GM23338 (cell line): Measurements from ENCODE around the gene CACNA1S. TPM values are rescaled to one million over a fixed set of nuclear protein-coding genes. Genes with fewer than 3 reads are reported as not detected.

ENCODE experiments used
- ATAC-seq: fragments of 200-7000 bp; cut with Tn5 transposase; 3 replicates; pipeline ENCODE4 v1.9.1; 2020
- DNase-seq: peaks from one replicate; pipeline ENCODE4 v3.0.0-alpha.2; 2015; ENCODE audit warnings: low spot score
- H2AFZ ChIP-seq: fragments of 200-600 bp; sonication (generic); 2 replicates; pipeline ENCODE4 v1.8.0; 2016; ENCODE audit warnings: antibody characterized with exemption, mild to moderate bottlenecking, moderate library complexity
- H3F3A ChIP-seq: fragments of 200-600 bp; sonication (generic); replicated peaks from 2 replicates; pipeline ENCODE4 v1.8.0; 2017; ENCODE audit warnings: antibody characterized with exemption, mixed run types, low read depth
- H3K27ac ChIP-seq: fragments of 200-600 bp; sonication (generic); 2 replicates; pipeline ENCODE4 v1.6.1; 2016; ENCODE audit warnings: low read depth
- H3K27me3 ChIP-seq: fragments of 200-600 bp; sonication (generic); 2 replicates; pipeline ENCODE4 v1.8.0; 2016; ENCODE audit warnings: mild to moderate bottlenecking, mixed run types, moderate library complexity; ENCODE audit not compliant: insufficient read depth
- H3K36me3 ChIP-seq: fragments of 200-600 bp; sonication (generic); 2 replicates; pipeline ENCODE4 v1.8.0; 2016; ENCODE audit warnings: mild to moderate bottlenecking; ENCODE audit not compliant: insufficient read depth
- H3K4me1 ChIP-seq: fragments of 200-600 bp; sonication (generic); 2 replicates; pipeline ENCODE4 v1.8.0; 2016; ENCODE audit warnings: mild to moderate bottlenecking, moderate library complexity; ENCODE audit not compliant: insufficient read depth
- H3K4me2 ChIP-seq: fragments of 200-600 bp; sonication (generic); 2 replicates; pipeline ENCODE4 v1.7.1; 2017; ENCODE audit warnings: mixed run types
- H3K4me3 ChIP-seq: fragments of 200-600 bp; sonication (generic); 2 replicates; pipeline ENCODE4 v1.6.1; 2016; ENCODE audit warnings: mixed run types
- H3K79me2 ChIP-seq: fragments of 200-600 bp; sonication (generic); replicated peaks from 2 replicates; pipeline ENCODE4 v1.8.0; 2017; ENCODE audit warnings: mild to moderate bottlenecking; ENCODE audit not compliant: insufficient read depth
- H3K9me2 ChIP-seq: fragments of 200-600 bp; sonication (generic); 2 replicates; pipeline ENCODE4 v1.8.0; 2017; ENCODE audit not compliant: insufficient read depth
- H4K20me1 ChIP-seq: fragments of 200-600 bp; sonication (generic); replicated peaks from 2 replicates; pipeline ENCODE4 v1.8.0; 2017; ENCODE audit warnings: mild to moderate bottlenecking; ENCODE audit not compliant: insufficient read depth
- H3K27ac Mint-ChIP-seq: 2 replicates; pipeline ENCODE4 v1.8.0; 2020; ENCODE audit warnings: inconsistent platforms, mild to moderate bottlenecking, moderate library complexity, mixed read lengths
- H3K27me3 Mint-ChIP-seq: 3 replicates; pipeline ENCODE4 v1.8.0; 2022; ENCODE audit warnings: low read depth, mild to moderate bottlenecking, moderate library complexity, mixed read lengths, inconsistent platforms; ENCODE audit not compliant: insufficient read depth, poor library complexity
- H3K36me3 Mint-ChIP-seq: 3 replicates; pipeline ENCODE4 v1.8.0; 2021; ENCODE audit warnings: low read depth, mild to moderate bottlenecking, inconsistent platforms, moderate library complexity, mixed read lengths
- H3K4me1 Mint-ChIP-seq: 3 replicates; pipeline ENCODE4 v1.8.0; 2020; ENCODE audit warnings: mild to moderate bottlenecking, inconsistent platforms, mixed read lengths
- H3K4me3 Mint-ChIP-seq: 3 replicates; pipeline ENCODE4 v1.8.0; 2021; ENCODE audit warnings: moderate library complexity, mild to moderate bottlenecking, inconsistent platforms, mixed read lengths
- H3K9me3 Mint-ChIP-seq: 3 replicates; pipeline ENCODE4 v1.8.0; 2020; ENCODE audit warnings: moderate library complexity, mild to moderate bottlenecking, inconsistent platforms, mixed read lengths
- CREB1 ChIP-seq: fragments of 250-450 bp; sonication (Bioruptor Pico); IDR thresholded peaks from 2 replicates; pipeline ENCODE4 v1.5.0; 2020; ENCODE audit warnings: low read depth, mild to moderate bottlenecking, moderate library complexity
- CTCF ChIP-seq, 2 experiments: fragments of 200-600 bp in 1 of 2; sonication (generic) in 1 of 2; conservative IDR thresholded peaks; 2 replicates each; pipeline versions ENCODE4 v1.5.1 to v1.6.1; 2016 to 2017; ENCODE audit warnings: antibody characterized with exemption in 2 of 2, low read depth in 2 of 2, mild to moderate bottlenecking in 2 of 2, moderate library complexity in 1 of 2
- EZH2 ChIP-seq: fragments of 200-600 bp; sonication (generic); IDR thresholded peaks from one replicate; pipeline ENCODE4 v1.8.0; 2017; ENCODE audit warnings: antibody characterized with exemption, mild to moderate bottlenecking, low read depth; ENCODE audit not compliant: unreplicated experiment
- EZH2phosphoT487 ChIP-seq: fragments of 200-600 bp; sonication (generic); IDR thresholded peaks from one replicate; pipeline ENCODE4 v1.8.1; 2018; ENCODE audit warnings: antibody characterized with exemption; ENCODE audit not compliant: unreplicated experiment
- JUNB ChIP-seq: IDR thresholded peaks from one replicate; pipeline ENCODE4 v1.6.1; 2016; ENCODE audit warnings: antibody characterized with exemption; ENCODE audit not compliant: unreplicated experiment
- NANOG ChIP-seq: IDR thresholded peaks from 2 replicates; pipeline ENCODE4 v1.6.1; 2016; ENCODE audit warnings: antibody characterized with exemption, borderline replicate concordance
- POLR2AphosphoS5 ChIP-seq: IDR thresholded peaks from 2 replicates; pipeline ENCODE4 v1.6.1; 2016; ENCODE audit warnings: antibody characterized with exemption, low read depth
- REST ChIP-seq: IDR thresholded peaks from one replicate; pipeline ENCODE4 v1.6.1; 2018; ENCODE audit warnings: antibody characterized with exemption; ENCODE audit not compliant: unreplicated experiment
- STAT1 ChIP-seq: IDR thresholded peaks from one replicate; pipeline ENCODE4 v1.6.1; 2016; ENCODE audit warnings: antibody characterized with exemption; ENCODE audit not compliant: unreplicated experiment
- ZNF114 ChIP-seq: fragments of 250-450 bp; sonication (Bioruptor Pico); IDR thresholded peaks from 2 replicates; pipeline ENCODE4 v1.5.0; 2020; ENCODE audit warnings: mild to moderate bottlenecking, moderate library complexity
- ZNF331 ChIP-seq: fragments of 250-450 bp; sonication (Bioruptor Pico); IDR thresholded peaks from 2 replicates; pipeline ENCODE4 v1.5.0; 2020; ENCODE audit warnings: low read depth, mild to moderate bottlenecking, moderate library complexity
- polyA plus RNA-seq: library from polyadenylated mRNA; unstranded; fragments of >200 nt; fragmentation: Nextera tagmentation; extraction: Ambion mirVana; gene quantifications from 2 replicates; pipeline ENCODE4 v1.2.1, GENCODE V29; 2016
- total RNA-seq: library from RNA; depleted of rRNA; stranded (reverse); fragments of >200 nt; shearing (Covaris generic); gene quantifications from 2 replicates; pipeline ENCODE4 v1.2.3, GENCODE V29; 2014
- TF ChIP-seq, protein P1 (sequence below): fragments of 250-450 bp; sonication (Bioruptor Pico); IDR thresholded peaks from 2 replicates; pipeline ENCODE4 v1.5.0; 2020; ENCODE audit warnings: mild to moderate bottlenecking, moderate library complexity
- TF ChIP-seq, protein P2 (sequence below): IDR thresholded peaks from 2 replicates; pipeline ENCODE4 v1.6.1; 2016; ENCODE audit warnings: antibody characterized with exemption

Gene CACNA1S
- total and polyA plus RNA-seq, 2 experiments from 2014 or later: 0.03 TPM; not detected in 1

DNA sequence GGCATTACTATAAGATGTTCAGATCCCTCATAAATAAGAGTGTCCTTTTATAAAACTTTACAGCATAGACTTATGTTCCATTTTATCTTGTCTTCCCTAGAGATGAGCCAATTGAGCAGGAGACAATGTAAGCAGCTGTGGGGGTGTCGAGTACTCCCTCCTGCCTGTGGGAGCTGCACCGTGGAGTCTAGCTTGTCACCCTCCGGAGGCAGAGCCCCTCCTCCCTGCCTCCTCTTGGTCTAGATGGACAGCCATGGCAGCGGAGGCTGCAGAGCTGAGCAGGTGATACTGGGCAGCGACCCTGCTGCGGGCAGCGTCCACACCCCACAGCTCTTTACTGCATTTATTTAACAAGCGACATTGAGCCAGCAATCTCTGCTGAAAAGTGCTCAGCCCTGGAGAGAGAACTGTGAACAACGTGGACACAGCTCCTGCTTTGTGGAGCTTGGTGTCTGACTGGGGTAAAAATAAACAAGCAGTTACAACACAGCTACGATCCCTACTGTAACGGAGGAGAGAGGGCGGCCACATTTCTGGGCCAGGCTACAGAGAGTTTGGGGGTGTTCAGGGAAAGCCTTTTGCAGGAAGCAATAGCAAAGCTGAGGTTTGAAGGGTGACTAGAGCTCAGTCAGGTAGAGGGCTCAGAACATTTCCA lies 75.9 kb downstream of the CACNA1S start:
- Mint-ChIP-seq H3K36me3 (no peaks in the 10 kb centered on the region), H3K4me1 (no peaks in the 10 kb centered on the region), H3K27me3 (no peaks in the 10 kb centered on the region), H3K27ac (no peak overlapping the region), H3K4me3 (no peak overlapping the region), H3K9me3 (no peaks in the 10 kb centered on the region)
- Histone ChIP-seq H3K9me2 (no peaks in the 10 kb centered on the region), H3K27me3 (no peaks in the 10 kb centered on the region), H3K4me1 (no peaks in the 10 kb centered on the region), H3K36me3 (no peaks in the 10 kb centered on the region), H4K20me1 (no peaks in the 10 kb centered on the region), H3F3A (no peaks in the 10 kb centered on the region), H3K79me2 (no peaks in the 10 kb centered on the region), H3K27ac (no peak overlapping the region), H3K4me3 (no peak overlapping the region), H3K4me2 (no peak overlapping the region), H2AFZ (no peak overlapping the region)
- DNase-seq (no peak), ATAC-seq (no peak)
- TF ChIP-seq CTCF (conservative IDR thresholded peaks at IDR 0.05; ENCODE audit: low read depth in 2 of 2) (no peak), ZNF331 (no peak), REST (no peak), JUNB (no peak), CREB1 (CRISPR knock-in tag) (no peak), EZH2phosphoT487 (no peak), POLR2AphosphoS5 (no peak), STAT1 (no peak), NANOG (no peak), ZNF114 (CRISPR knock-in tag) (no peak), EZH2 (no peak)
- TF ChIP-seq, protein P1, sequence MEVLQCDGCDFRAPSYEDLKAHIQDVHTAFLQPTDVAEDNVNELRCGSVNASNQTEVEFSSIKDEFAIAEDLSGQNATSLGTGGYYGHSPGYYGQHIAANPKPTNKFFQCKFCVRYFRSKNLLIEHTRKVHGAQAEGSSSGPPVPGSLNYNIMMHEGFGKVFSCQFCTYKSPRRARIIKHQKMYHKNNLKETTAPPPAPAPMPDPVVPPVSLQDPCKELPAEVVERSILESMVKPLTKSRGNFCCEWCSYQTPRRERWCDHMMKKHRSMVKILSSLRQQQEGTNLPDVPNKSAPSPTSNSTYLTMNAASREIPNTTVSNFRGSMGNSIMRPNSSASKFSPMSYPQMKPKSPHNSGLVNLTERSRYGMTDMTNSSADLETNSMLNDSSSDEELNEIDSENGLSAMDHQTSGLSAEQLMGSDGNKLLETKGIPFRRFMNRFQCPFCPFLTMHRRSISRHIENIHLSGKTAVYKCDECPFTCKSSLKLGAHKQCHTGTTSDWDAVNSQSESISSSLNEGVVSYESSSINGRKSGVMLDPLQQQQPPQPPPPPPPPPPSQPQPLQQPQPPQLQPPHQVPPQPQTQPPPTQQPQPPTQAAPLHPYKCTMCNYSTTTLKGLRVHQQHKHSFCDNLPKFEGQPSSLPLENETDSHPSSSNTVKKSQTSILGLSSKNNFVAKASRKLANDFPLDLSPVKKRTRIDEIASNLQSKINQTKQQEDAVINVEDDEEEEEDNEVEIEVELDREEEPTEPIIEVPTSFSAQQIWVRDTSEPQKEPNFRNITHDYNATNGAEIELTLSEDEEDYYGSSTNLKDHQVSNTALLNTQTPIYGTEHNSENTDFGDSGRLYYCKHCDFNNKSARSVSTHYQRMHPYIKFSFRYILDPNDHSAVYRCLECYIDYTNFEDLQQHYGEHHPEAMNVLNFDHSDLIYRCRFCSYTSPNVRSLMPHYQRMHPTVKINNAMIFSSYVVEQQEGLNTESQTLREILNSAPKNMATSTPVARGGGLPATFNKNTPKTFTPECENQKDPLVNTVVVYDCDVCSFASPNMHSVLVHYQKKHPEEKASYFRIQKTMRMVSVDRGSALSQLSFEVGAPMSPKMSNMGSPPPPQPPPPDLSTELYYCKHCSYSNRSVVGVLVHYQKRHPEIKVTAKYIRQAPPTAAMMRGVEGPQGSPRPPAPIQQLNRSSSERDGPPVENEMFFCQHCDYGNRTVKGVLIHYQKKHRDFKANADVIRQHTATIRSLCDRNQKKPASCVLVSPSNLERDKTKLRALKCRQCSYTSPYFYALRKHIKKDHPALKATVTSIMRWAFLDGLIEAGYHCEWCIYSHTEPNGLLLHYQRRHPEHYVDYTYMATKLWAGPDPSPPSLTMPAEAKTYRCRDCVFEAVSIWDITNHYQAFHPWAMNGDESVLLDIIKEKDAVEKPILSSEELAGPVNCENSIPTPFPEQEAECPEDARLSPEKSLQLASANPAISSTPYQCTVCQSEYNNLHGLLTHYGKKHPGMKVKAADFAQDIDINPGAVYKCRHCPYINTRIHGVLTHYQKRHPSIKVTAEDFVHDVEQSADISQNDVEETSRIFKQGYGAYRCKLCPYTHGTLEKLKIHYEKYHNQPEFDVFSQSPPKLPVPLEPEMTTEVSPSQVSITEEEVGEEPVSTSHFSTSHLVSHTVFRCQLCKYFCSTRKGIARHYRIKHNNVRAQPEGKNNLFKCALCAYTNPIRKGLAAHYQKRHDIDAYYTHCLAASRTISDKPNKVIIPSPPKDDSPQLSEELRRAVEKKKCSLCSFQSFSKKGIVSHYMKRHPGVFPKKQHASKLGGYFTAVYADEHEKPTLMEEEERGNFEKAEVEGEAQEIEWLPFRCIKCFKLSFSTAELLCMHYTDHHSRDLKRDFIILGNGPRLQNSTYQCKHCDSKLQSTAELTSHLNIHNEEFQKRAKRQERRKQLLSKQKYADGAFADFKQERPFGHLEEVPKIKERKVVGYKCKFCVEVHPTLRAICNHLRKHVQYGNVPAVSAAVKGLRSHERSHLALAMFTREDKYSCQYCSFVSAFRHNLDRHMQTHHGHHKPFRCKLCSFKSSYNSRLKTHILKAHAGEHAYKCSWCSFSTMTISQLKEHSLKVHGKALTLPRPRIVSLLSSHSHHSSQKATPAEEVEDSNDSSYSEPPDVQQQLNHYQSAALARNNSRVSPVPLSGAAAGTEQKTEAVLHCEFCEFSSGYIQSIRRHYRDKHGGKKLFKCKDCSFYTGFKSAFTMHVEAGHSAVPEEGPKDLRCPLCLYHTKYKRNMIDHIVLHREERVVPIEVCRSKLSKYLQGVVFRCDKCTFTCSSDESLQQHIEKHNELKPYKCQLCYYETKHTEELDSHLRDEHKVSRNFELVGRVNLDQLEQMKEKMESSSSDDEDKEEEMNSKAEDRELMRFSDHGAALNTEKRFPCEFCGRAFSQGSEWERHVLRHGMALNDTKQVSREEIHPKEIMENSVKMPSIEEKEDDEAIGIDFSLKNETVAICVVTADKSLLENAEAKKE (CRISPR knock-in tag): no peak
- TF ChIP-seq, protein P2, sequence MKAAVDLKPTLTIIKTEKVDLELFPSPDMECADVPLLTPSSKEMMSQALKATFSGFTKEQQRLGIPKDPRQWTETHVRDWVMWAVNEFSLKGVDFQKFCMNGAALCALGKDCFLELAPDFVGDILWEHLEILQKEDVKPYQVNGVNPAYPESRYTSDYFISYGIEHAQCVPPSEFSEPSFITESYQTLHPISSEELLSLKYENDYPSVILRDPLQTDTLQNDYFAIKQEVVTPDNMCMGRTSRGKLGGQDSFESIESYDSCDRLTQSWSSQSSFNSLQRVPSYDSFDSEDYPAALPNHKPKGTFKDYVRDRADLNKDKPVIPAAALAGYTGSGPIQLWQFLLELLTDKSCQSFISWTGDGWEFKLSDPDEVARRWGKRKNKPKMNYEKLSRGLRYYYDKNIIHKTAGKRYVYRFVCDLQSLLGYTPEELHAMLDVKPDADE: no peak
